K562 (cell line): ENCODE data around the gene LRMDA. TPM values are rescaled to one million over a fixed set of nuclear protein-coding genes. Genes with fewer than 3 reads are reported as not detected.

ENCODE experiments used
- ATAC-seq: fragments of 200-7000 bp; cut with Tn5 transposase; 3 replicates; pipeline ENCODE4 v1.9.1; 2020; ENCODE audit warnings: moderate library complexity
- BruUV-seq: library from RNA; stranded (reverse); fragments of 400-500 nt; replicated peaks from 2 replicates; lab custom pipeline; 2021; lab: Mats Ljungman, UMichigan
- CTCF ChIA-PET: fragments of 300-600 bp; formaldehyde crosslinking; extraction: SDS; loops from one replicate; lab custom pipeline; 2021; ENCODE audit warnings: low intra/inter-chr PET ratio; lab: Yijun Ruan, JAX
- POLR2A ChIA-PET: fragments of 300-600, 350-650 bp; sonication (Branson Sonifier 250); formaldehyde crosslinking; extraction: SDS; loops from one replicate; lab custom pipeline; 2021; ENCODE audit warnings: antibody characterized with exemption, inconsistent platforms; lab: Yijun Ruan, JAX
- DNase-seq, 4 experiments: peaks; one replicate each; pipeline versions ENCODE4 v3.0.0 to v3.0.0-alpha.2; 2011 to 2018; ENCODE audit warnings: low spot score in 3 of 4, mixed read lengths in 3 of 4; ENCODE audit errors: extremely low read depth in 1 of 4
- FAIRE-seq: peaks from 2 replicates; lab custom pipeline; 2011; peaks lifted over from hg19 to GRCh38; lab: Jason Lieb, UNC
- H2AFZ ChIP-seq: 2 replicates; pipeline ENCODE4 v1.6.0; 2011; ENCODE audit warnings: low read depth, low read length, control low read depth, inconsistent platforms
- H3K27ac ChIP-seq: fragments of 200-600 bp; 3 replicates; pipeline ENCODE4 v1.8.0; 2011; ENCODE audit warnings: low read depth, mild to moderate bottlenecking, control low read depth, inconsistent platforms, low read length, moderate library complexity, mixed read lengths; ENCODE audit errors: extremely low read depth
- H3K27me3 ChIP-seq, 2 experiments: fragments of 300-600 bp in 1 of 2; 2 replicates in 1 of 2; 3 replicates in 1 of 2; pipeline versions ENCODE4 v1.6.0 to v1.8.0; 2011; ENCODE audit warnings: inconsistent platforms in 2 of 2, low read length in 2 of 2, mild to moderate bottlenecking in 1 of 2, mixed read lengths in 1 of 2, moderate library complexity in 1 of 2; ENCODE audit not compliant: control insufficient read depth in 2 of 2, insufficient read depth in 2 of 2
- H3K36me3 ChIP-seq: fragments of 300-600 bp; 3 replicates; pipeline ENCODE4 v1.8.0; 2011; ENCODE audit warnings: mild to moderate bottlenecking, low read length, inconsistent platforms; ENCODE audit not compliant: control insufficient read depth, insufficient read depth
- H3K4me1 ChIP-seq, 2 experiments: fragments of 200-600 bp in 1 of 2; replicated peaks in 1 of 2; 2 replicates in 1 of 2; 3 replicates in 1 of 2; pipeline versions ENCODE4 v1.5.1 to v1.8.0; 2011; ENCODE audit warnings: inconsistent platforms in 2 of 2, low read length in 2 of 2, mild to moderate bottlenecking in 1 of 2, mixed read lengths in 1 of 2, moderate library complexity in 1 of 2; ENCODE audit not compliant: control insufficient read depth in 2 of 2, insufficient read depth in 2 of 2
- H3K4me2 ChIP-seq: 2 replicates; pipeline ENCODE4 v1.6.1; 2011; ENCODE audit warnings: low read length, control low read depth, inconsistent platforms, mixed read lengths; ENCODE audit not compliant: insufficient read depth
- H3K4me3 ChIP-seq: fragments of 200-600 bp; sonication (generic), shearing (Covaris generic); 2 replicates; pipeline ENCODE4 v1.5.1; 2016; ENCODE audit warnings: control low read depth, inconsistent platforms
- H3K79me2 ChIP-seq: fragments of 200-600 bp; 3 replicates; pipeline ENCODE4 v1.8.0; 2011; ENCODE audit warnings: low read length, inconsistent platforms; ENCODE audit not compliant: control insufficient read depth, insufficient read depth
- H3K9ac ChIP-seq, 2 experiments: 2 replicates each; pipeline versions ENCODE4 v1.6.0 to v1.6.1; 2011; ENCODE audit warnings: low read depth in 2 of 2, low read length in 2 of 2, control low read depth in 1 of 2, inconsistent platforms in 1 of 2, mild to moderate bottlenecking in 1 of 2, mixed read lengths in 1 of 2; ENCODE audit not compliant: insufficient read depth in 1 of 2
- H3K9me1 ChIP-seq: one replicate; pipeline ENCODE4 v1.6.0; 2011; ENCODE audit warnings: inconsistent platforms, mild to moderate bottlenecking, low read length, moderate library complexity; ENCODE audit not compliant: control insufficient read depth, insufficient read depth
- H3K9me3 ChIP-seq: replicated peaks from 2 replicates; pipeline ENCODE4 v1.5.1; 2011; ENCODE audit warnings: low read depth, low read length, inconsistent platforms; ENCODE audit not compliant: control insufficient read depth, insufficient read depth
- H4K20me1 ChIP-seq: replicated peaks from 2 replicates; pipeline ENCODE4 v1.6.1; 2011; ENCODE audit warnings: low read length, inconsistent platforms, mixed read lengths; ENCODE audit not compliant: control insufficient read depth, insufficient read depth
- JUN ChIP-seq, 2 experiments: sonication (generic) in 1 of 2; formaldehyde crosslinking in 1 of 2; IDR thresholded peaks; 2 replicates each; pipeline versions ENCODE4 v1.6.1 to v1.8.0; 2012 to 2022; ENCODE audit warnings: borderline replicate concordance in 2 of 2, mild to moderate bottlenecking in 2 of 2, improper control_type of control experiment in 1 of 2, low read depth in 1 of 2, low read length in 1 of 2, missing genetic modification reagents in 1 of 2
- KLF1 ChIP-seq: fragments of 450-650 bp; IDR thresholded peaks from 2 replicates; pipeline ENCODE4 v1.6.1; 2016; ENCODE audit warnings: missing genetic modification characterization, missing compliant biosample characterization
- NR2C2 ChIP-seq, 2 experiments: fragments of 200-800 bp in 1 of 2; sonication (Bioruptor generic) in 1 of 2; sonication (generic) in 1 of 2; formaldehyde crosslinking in 1 of 2; IDR thresholded peaks; 2 replicates each; pipeline versions ENCODE4 v1.6.1 to v1.8.0; 2016 to 2022; ENCODE audit warnings: mild to moderate bottlenecking in 1 of 2, missing compliant biosample characterization in 1 of 2, missing genetic modification characterization in 1 of 2, missing genetic modification reagents in 1 of 2
- WGBS: fragments of 100-300 bp; shearing (Covaris generic); methylation state at CpG from one replicate; pipeline ENCODE4 v1.1.6; 2016; ENCODE audit warnings: low coverage, mixed read lengths; ENCODE audit not compliant: insufficient coverage; ENCODE audit errors: missing lambda C conversion rate; 5-methylcytosine and 5-hydroxymethylcytosine counted together
- in situ Hi-C: fragments of 300-500 bp; cut with MboI; formaldehyde crosslinking; loops from 4 replicates; pipeline ENCODE4 v1.15.0; 2018; ENCODE audit warnings: inconsistent platforms, mixed read lengths
- intact Hi-C: fragments of 100-400 bp; cut with micrococcal nuclease; formaldehyde crosslinking; loops from 2 replicates; pipeline ENCODE4 v1.14.2; 2022
- polyA plus RNA-seq, 8 experiments: library from polyadenylated mRNA; depleted of rRNA in 4 of 8; stranded (reverse) in 5 of 8; unstranded in 3 of 8; fragments of >200 nt; fragmentation: Nextera tagmentation in 2 of 8; fragmentation: Illumina TruSeq in 1 of 8; extraction: Ambion mirVana in 2 of 8; extraction: Trizol in 1 of 8; gene quantifications; 2 replicates each; pipeline versions ENCODE4 v1.2.1 to v1.2.3, GENCODE V29; 2011 to 2014; ENCODE audit warnings: inconsistent platforms in 1 of 8, missing spikeins in 1 of 8
- total RNA-seq, 7 experiments: library from RNA; depleted of rRNA in 6 of 7; stranded (reverse); fragments of >200 nt in 6 of 7; fragmentation: Illumina TruSeq in 2 of 7; extraction: Trizol in 2 of 7; gene quantifications; 2 replicates each; pipeline versions ENCODE4 v1.2.1 to v1.2.3, GENCODE V29; 2011 to 2021; ENCODE audit warnings: low replicate concordance in 1 of 7

Gene LRMDA
- total and polyA plus RNA-seq, 9 of the 15 experiments (the other 6 are each of a cell fraction or from before 2014, with no cell fraction given), result 0.25 TPM; not detected in 8

- ChIA-PET POLR2A (interaction anchor here (1.3 kb wide), 1 partner anchor 59 kb away, joined by 4 read pairs; no protein-coding TSS in a partner anchor), CTCF (no interaction called here)
- Histone ChIP-seq H4K20me1 (no peaks in the 10 kb centered on the region), H3K27me3 (no peaks in the 10 kb centered on the region; a peak in 1 of 5 replicates), H3K4me1 (no peaks in the 10 kb centered on the region), H3K79me2 (no peaks in the 10 kb centered on the region), H2AFZ (no peak overlapping the region), H3K4me2 (no peak overlapping the region), H3K9me1 (no peaks in the 10 kb centered on the region), H3K27ac (no peak overlapping the region), H3K9me3 (no peaks in the 10 kb centered on the region), H3K9ac (no peak overlapping the region), H3K4me3 (no peak overlapping the region), H3K36me3 (no peaks in the 10 kb centered on the region)
- FAIRE-seq (no peak), ATAC-seq (no peak), DNase-seq (no peak)
- in situ Hi-C loops (no loop called here), intact Hi-C loops (no loop called here)
- no TSS peak for BruUV-seq
- WGBS, result 0% methylated on average over 11 of the region's 11 CpGs
- TF ChIP-seq NR2C2 (CRISPR knock-in tag; IDR thresholded peaks at IDR 0.05) (no peak), NR2C2 (tag; IDR thresholded peaks at IDR 0.05) (no peak), JUN (IDR thresholded peaks at IDR 0.05; ENCODE audit: borderline replicate concordance, low read depth, low read length) (no peak), JUN (CRISPR knock-in tag; IDR thresholded peaks at IDR 0.05; ENCODE audit: borderline replicate concordance) (no peak), KLF1 (tag) (no peak)
Measured at GRCh38 chr10:75726522-75727483, 295.4 kb downstream of the LRMDA start.
